Trophoblast cell (in vitro differentiated cells and primary cell): ENCODE measurements around the gene IER5.
"Not testable (repeated sequence)": the region's sequence is repeated elsewhere in the genome, so short reads cannot be mapped to it uniquely, and the experiment has no call there.

ENCODE experiments used
- DNase-seq, 2 donors: peaks; one replicate each; pipeline ENCODE4 v3.0.0-alpha.2; 2016
- H2AFZ ChIP-seq: 2 replicates; pipeline ENCODE4 v1.6.1; 2013; ENCODE audit warnings: low read length, moderate library complexity, mild to moderate bottlenecking; ENCODE audit not compliant: insufficient read depth, poor library complexity
- H2AK5ac ChIP-seq: 2 replicates; pipeline ENCODE4 v1.6.1; 2013; ENCODE audit warnings: mild to moderate bottlenecking, low read length
- H2BK120ac ChIP-seq: 2 replicates; pipeline ENCODE4 v1.6.1; 2013; ENCODE audit warnings: low read length, mild to moderate bottlenecking, moderate library complexity; ENCODE audit not compliant: insufficient read depth, poor library complexity
- H2BK12ac ChIP-seq: 2 replicates; pipeline ENCODE4 v1.6.1; 2013; ENCODE audit warnings: mild to moderate bottlenecking, low read length, moderate library complexity
- H2BK5ac ChIP-seq: 2 replicates; pipeline ENCODE4 v1.6.1; 2013; ENCODE audit warnings: low read length, low read depth, moderate library complexity, mild to moderate bottlenecking; ENCODE audit not compliant: poor library complexity
- H3K14ac ChIP-seq: 2 replicates; pipeline ENCODE4 v1.6.1; 2013; ENCODE audit warnings: mild to moderate bottlenecking, low read length
- H3K18ac ChIP-seq: 2 replicates; pipeline ENCODE4 v1.6.1; 2013; ENCODE audit warnings: mild to moderate bottlenecking, low read length
- H3K23ac ChIP-seq: 2 replicates; pipeline ENCODE4 v1.6.1; 2013; ENCODE audit warnings: low read length
- H3K27ac ChIP-seq: 2 replicates; pipeline ENCODE4 v1.5.1; 2013; ENCODE audit warnings: low read depth, mild to moderate bottlenecking, inconsistent platforms, low read length, moderate library complexity
- H3K27me3 ChIP-seq: 2 replicates; pipeline ENCODE4 v1.6.1; 2013; ENCODE audit warnings: inconsistent platforms, mild to moderate bottlenecking, low read length, moderate library complexity; ENCODE audit not compliant: insufficient read depth
- H3K36me3 ChIP-seq, 2 experiments: 1 replicate in 1 of 2; 2 replicates in 1 of 2; pipeline ENCODE4 v1.6.1; 2013; ENCODE audit warnings: low read length in 2 of 2, mild to moderate bottlenecking in 2 of 2, moderate library complexity in 1 of 2; ENCODE audit not compliant: insufficient read depth in 2 of 2, control insufficient read depth in 1 of 2
- H3K4ac ChIP-seq: 2 replicates; pipeline ENCODE4 v1.6.1; 2013; ENCODE audit warnings: low read depth, mild to moderate bottlenecking, low read length, moderate library complexity
- H3K4me1 ChIP-seq, 2 experiments: 1 replicate in 1 of 2; 2 replicates in 1 of 2; pipeline ENCODE4 v1.6.1; 2013; ENCODE audit warnings: low read length in 2 of 2, mild to moderate bottlenecking in 2 of 2, moderate library complexity in 1 of 2; ENCODE audit not compliant: insufficient read depth in 2 of 2, control insufficient read depth in 1 of 2
- H3K4me2 ChIP-seq: 2 replicates; pipeline ENCODE4 v1.6.1; 2013; ENCODE audit warnings: inconsistent platforms, mild to moderate bottlenecking, low read length, moderate library complexity
- H3K4me3 ChIP-seq: 2 replicates; pipeline ENCODE4 v1.5.1; 2013; ENCODE audit warnings: mild to moderate bottlenecking, low read depth, low read length, inconsistent platforms
- H3K79me1 ChIP-seq: one replicate; pipeline ENCODE4 v1.6.1; 2013; ENCODE audit warnings: low read length
- H3K79me2 ChIP-seq: 2 replicates; pipeline ENCODE4 v1.6.1; 2013; ENCODE audit warnings: low read length, mild to moderate bottlenecking; ENCODE audit not compliant: control insufficient read depth, insufficient read depth, poor library complexity
- H3K9ac ChIP-seq: 2 replicates; pipeline ENCODE4 v1.6.1; 2013; ENCODE audit warnings: mild to moderate bottlenecking, low read length
- H3K9me3 ChIP-seq: 2 replicates; pipeline ENCODE4 v1.6.1; 2013; ENCODE audit warnings: low read depth, mild to moderate bottlenecking, control low read depth, inconsistent platforms, low read length; ENCODE audit not compliant: insufficient read depth
- H4K12ac ChIP-seq: 2 replicates; pipeline ENCODE4 v1.6.1; 2013; ENCODE audit warnings: low read depth, mild to moderate bottlenecking, low read length, moderate library complexity
- H4K8ac ChIP-seq: 2 replicates; pipeline ENCODE4 v1.6.1; 2013; ENCODE audit warnings: low read depth, mild to moderate bottlenecking, low read length, moderate library complexity
- H4K91ac ChIP-seq: one replicate; pipeline ENCODE4 v1.6.1; 2013; ENCODE audit warnings: low read depth, mild to moderate bottlenecking, low read length, moderate library complexity
- WGBS: extraction: QIAGEN DNeasy Blood & Tissue Kit; methylation state at CpG from one replicate; pipeline ENCODE4 v1.1.7; 2013; ENCODE audit warnings: missing lambda C conversion rate; ENCODE audit not compliant: insufficient read length, insufficient coverage; ENCODE audit errors: extremely low coverage; 5-methylcytosine and 5-hydroxymethylcytosine counted together

Gene IER5

DNA sequence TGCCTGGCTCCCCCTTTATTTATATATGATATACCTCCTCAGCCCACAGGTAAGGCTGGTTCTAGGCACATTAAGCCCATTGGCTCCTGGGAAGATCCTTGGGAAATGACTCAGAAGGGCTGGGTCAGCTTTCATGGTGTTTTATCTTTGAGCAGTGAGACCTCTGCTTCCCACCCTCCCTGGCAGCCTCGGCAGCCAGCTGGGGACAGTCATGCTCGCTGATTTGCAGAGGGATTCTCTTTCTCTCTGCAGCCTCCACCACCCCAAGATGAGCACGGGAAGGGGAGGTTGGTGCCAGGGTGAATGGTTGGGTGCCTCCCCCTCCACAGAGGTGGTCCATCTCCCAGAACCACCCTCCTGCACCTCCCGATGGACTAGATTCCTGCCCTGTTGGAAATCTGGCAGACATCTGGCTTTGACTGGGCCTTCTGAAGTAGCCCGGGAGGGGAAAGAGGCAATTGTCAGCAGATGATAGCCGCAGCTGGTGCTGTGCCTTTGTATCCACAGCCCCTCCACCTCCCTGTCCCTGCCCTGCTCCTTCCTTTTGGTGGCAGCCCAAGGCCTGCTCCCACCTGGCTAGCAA, 24.6 kb downstream of the IER5 start:
- Histone ChIP-seq H3K23ac (no peak overlapping the region), H3K14ac (peak overlapping the region; percentile 51), H2BK12ac (peak overlapping the region; percentile 87), H3K27ac (peak overlapping the region; percentile 33), H2BK120ac (peak overlapping the region; percentile 37), H3K27me3 (no peaks in the 10 kb centered on the region), H4K91ac (peak overlapping the region; percentile 48), H3K79me2 (peaks cover 3% of the 10 kb centered on the region), H3K9ac (no peak overlapping the region), H2AFZ (no peak overlapping the region), H2AK5ac (peak overlapping the region; percentile 32), H3K4ac (no peak overlapping the region), H3K18ac (peak overlapping the region; percentile 12), H3K4me3 (no peak overlapping the region), H3K9me3 (no peaks in the 10 kb centered on the region), H3K4me1 (peaks cover 20 to 31% of the 10 kb centered on the region in 2 experiments), H3K4me2 (no peak overlapping the region), H3K79me1 (peaks cover 12% of the 10 kb centered on the region), H2BK5ac (peak overlapping the region; percentile 22), H3K36me3 (no peaks in the 10 kb centered on the region), H4K8ac (no peak overlapping the region), H4K12ac (no peak overlapping the region)
- no CpG with 5 or more reads among the region's 6 CpGs for WGBS
- DNase-seq: peak; percentile 71 to 85

DNA sequence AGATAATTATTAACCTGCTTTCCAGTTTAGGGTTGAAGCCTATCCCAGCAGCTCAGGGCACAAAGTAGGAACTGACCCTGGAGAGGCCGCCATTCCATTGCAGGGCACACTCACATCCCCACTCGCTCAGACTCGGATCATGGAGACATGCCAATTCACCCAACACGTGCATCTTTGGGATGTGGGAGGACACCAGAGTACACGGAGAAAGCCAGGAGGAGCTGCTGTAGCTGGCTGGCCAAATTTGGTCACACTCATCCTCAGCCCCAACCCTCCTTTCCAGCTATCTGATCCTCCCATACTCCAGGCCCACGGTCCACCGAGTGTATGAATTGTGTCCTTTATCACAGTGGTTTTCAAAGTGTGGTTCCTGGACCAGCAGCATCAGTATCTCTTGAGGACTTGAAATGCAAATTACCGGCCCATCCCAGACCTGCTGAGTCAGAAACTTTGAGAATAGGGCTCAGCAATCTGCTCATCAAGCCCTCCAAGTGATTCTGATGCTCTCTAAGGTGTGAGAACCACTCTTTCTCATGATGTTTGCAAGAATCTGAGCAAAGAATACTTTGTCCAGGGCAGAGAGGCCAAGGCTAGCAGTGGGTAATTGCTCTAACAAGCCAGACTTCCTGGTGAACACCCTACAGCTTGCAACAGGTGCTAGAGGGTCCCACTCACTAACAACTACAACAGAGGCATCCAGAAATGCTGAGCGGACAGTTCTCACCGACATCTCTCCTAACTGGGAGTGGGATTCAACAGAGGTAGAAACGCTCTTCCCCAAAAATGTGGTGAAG, 26.3 kb downstream of the IER5 start:
- Histone ChIP-seq H3K23ac (no peak overlapping the region), H3K14ac (no peak overlapping the region), H3K79me2 (peaks cover 3% of the 10 kb centered on the region), H2AFZ (no peak overlapping the region), H3K27me3 (no peaks in the 10 kb centered on the region), H4K12ac (no peak overlapping the region), H4K91ac (no peak overlapping the region), H3K36me3 (no peaks in the 10 kb centered on the region), H2BK5ac (no peak overlapping the region), H3K9ac (no peak overlapping the region), H3K9me3 (peaks cover 2% of the 10 kb centered on the region), H3K4ac (no peak overlapping the region), H3K27ac (no peak overlapping the region), H3K18ac (no peak overlapping the region), H4K8ac (no peak overlapping the region), H2BK120ac (no peak overlapping the region), H3K4me1 (peaks cover 31 to 43% of the 10 kb centered on the region in 2 experiments), H3K79me1 (peaks cover 23% of the 10 kb centered on the region), H2BK12ac (peak overlapping the region; percentile 12), H3K4me2 (no peak overlapping the region), H2AK5ac (no peak overlapping the region), H3K4me3 (no peak overlapping the region)
- peak in 1 of 2 donors; percentile 43 for DNase-seq
- no CpG with 5 or more reads among the region's 11 CpGs for WGBS

DNA sequence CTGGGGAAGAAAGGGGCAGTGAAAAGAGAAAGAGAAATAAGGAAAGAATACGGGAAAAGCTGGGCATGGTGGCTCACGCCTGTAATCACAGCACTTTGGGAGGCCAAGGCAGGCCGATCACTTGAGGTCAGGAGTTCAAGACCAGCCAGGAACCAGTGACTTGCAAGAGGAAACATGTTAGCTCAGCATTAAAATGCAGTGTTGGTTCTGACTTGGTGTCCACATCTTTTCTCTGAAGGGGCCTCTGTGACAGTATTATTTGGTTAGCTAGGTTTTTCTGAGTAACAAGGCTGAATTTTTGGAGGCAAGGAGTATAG, 26.8 kb downstream of the IER5 start:
- Histone ChIP-seq H2AFZ (no peak overlapping the region), H3K4me1 (peaks cover 34 to 47% of the 10 kb centered on the region in 2 experiments), H2AK5ac (no peak overlapping the region), H3K27me3 (no peaks in the 10 kb centered on the region), H2BK12ac (peak overlapping the region; percentile 19), H3K79me1 (peaks cover 26% of the 10 kb centered on the region), H4K91ac (no peak overlapping the region), H4K12ac (no peak overlapping the region), H3K4ac (no peak overlapping the region), H3K14ac (no peak overlapping the region), H3K27ac (no peak overlapping the region), H3K18ac (no peak overlapping the region), H3K36me3 (no peaks in the 10 kb centered on the region), H4K8ac (no peak overlapping the region), H3K23ac (no peak overlapping the region), H3K79me2 (peaks cover 3% of the 10 kb centered on the region), H3K9me3 (peaks cover 2% of the 10 kb centered on the region), H3K4me3 (no peak overlapping the region), H2BK5ac (no peak overlapping the region), H3K9ac (no peak overlapping the region), H3K4me2 (no peak overlapping the region), H2BK120ac (no peak overlapping the region)
- WGBS: no CpG with 5 or more reads among the region's 3 CpGs
- DNase-seq: no peak

DNA sequence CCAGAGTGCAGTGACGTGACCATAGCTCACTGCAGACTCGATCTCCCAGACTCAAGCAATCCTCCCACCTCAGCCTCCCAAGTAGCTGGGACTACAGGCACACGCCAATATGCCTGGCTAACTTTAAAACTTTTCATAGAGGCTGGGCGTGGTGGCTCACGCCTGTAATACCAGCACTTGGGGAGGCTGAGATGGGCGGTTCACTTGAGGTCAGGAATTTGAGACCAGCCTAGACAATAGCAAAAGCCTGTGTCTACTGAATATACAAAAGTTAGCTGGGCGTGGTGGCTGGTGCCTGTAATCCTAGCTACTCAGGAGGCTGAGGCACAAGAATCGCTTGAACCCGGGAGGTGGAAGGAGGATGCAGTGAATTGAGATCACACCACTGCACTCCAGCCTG, 27.5 kb downstream of the IER5 start:
- H3K4me2 ChIP-seq, H4K91ac ChIP-seq, H3K27ac ChIP-seq, H3K27me3 ChIP-seq, H3K36me3 ChIP-seq, H4K8ac ChIP-seq, H2BK120ac ChIP-seq, H3K4ac ChIP-seq, H3K79me2 ChIP-seq, H2AK5ac ChIP-seq, H3K9me3 ChIP-seq, H2AFZ ChIP-seq, H3K14ac ChIP-seq, H3K4me3 ChIP-seq, H4K12ac ChIP-seq, H3K18ac ChIP-seq, H2BK5ac ChIP-seq, H3K9ac ChIP-seq, H3K23ac ChIP-seq: not testable (repeated sequence)
- Histone ChIP-seq H2BK12ac (peak overlapping the region; percentile 42), H3K79me1 (peaks cover 28% of the 10 kb centered on the region), H3K4me1 (peaks cover 39 to 54% of the 10 kb centered on the region in 2 experiments)
- DNase-seq: peak; percentile 92 to 95
- no CpG with 5 or more reads among the region's 9 CpGs for whole genome bisulfite sequencing
